ENCODE results near the gene QPCT. TPM values are rescaled to one million over a fixed set of nuclear protein-coding genes. Genes with fewer than 3 reads are reported as not detected.

Gene QPCT
- total RNA-seq, 1 donor = 8.3 TPM

- TF ChIP-seq, protein P1, sequence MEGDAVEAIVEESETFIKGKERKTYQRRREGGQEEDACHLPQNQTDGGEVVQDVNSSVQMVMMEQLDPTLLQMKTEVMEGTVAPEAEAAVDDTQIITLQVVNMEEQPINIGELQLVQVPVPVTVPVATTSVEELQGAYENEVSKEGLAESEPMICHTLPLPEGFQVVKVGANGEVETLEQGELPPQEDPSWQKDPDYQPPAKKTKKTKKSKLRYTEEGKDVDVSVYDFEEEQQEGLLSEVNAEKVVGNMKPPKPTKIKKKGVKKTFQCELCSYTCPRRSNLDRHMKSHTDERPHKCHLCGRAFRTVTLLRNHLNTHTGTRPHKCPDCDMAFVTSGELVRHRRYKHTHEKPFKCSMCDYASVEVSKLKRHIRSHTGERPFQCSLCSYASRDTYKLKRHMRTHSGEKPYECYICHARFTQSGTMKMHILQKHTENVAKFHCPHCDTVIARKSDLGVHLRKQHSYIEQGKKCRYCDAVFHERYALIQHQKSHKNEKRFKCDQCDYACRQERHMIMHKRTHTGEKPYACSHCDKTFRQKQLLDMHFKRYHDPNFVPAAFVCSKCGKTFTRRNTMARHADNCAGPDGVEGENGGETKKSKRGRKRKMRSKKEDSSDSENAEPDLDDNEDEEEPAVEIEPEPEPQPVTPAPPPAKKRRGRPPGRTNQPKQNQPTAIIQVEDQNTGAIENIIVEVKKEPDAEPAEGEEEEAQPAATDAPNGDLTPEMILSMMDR (IDR thresholded peaks at IDR 0.05; ENCODE audit: insufficient read depth, low read length) = no peak
- DNase-seq (ENCODE audit: low read depth) = no peak
- no peak overlapping the region for H3K4me3 ChIP-seq (ENCODE audit: low read depth, low read length)
Measured at GRCh38 chr2:37418956-37419355, 74.5 kb downstream of the QPCT start.

- no peak for DNase-seq (ENCODE audit: low read depth)
- H3K4me3 ChIP-seq (ENCODE audit: low read depth, low read length) = no peak overlapping the region
- TF ChIP-seq, protein P1 (IDR thresholded peaks at IDR 0.05; ENCODE audit: insufficient read depth, low read length) = no peak
Measured at GRCh38 chr2:37421686-37422085, 77.3 kb downstream of the QPCT start.

GRCh38 chr2:37422816-37423215, 78.4 kb downstream of the QPCT start:
- DNase-seq (ENCODE audit: low read depth) = no peak
- TF ChIP-seq, protein P1 (IDR thresholded peaks at IDR 0.05; ENCODE audit: insufficient read depth, low read length) = no peak
- H3K4me3 ChIP-seq (ENCODE audit: low read depth, low read length) = no peak overlapping the region

Small RNA genes lying within 50 kb of the gene (small RNA-seq; reads per million reads assigned to genes)
- not detected for gene RNU6-939P

Other genes with a start within 250 kb of the QPCT start
- 38.8 and 53.8 TPM in 2 replicates for gene EIF2AK2, start 187.7 kb upstream of the QPCT start, total RNA-seq (ENCODE audit: low replicate concordance)
- gene SULT6B1, start 156.0 kb upstream of the QPCT start, total RNA-seq (ENCODE audit: low replicate concordance) = not detected in 2 replicates
- gene CEBPZOS, start 148.1 kb upstream of the QPCT start, total RNA-seq (ENCODE audit: low replicate concordance) = 17.7 and 27.6 TPM in 2 replicates
- gene CEBPZ, start 113.0 kb upstream of the QPCT start, total RNA-seq (ENCODE audit: low replicate concordance) = 64.3 and 104 TPM in 2 replicates
- gene NDUFAF7, start 113.0 kb upstream of the QPCT start, total RNA-seq (ENCODE audit: low replicate concordance) = 11.1 and 37.9 TPM in 2 replicates
- 55.8 and 77.9 TPM in 2 replicates for gene PRKD3, start 19.8 kb upstream of the QPCT start, total RNA-seq (ENCODE audit: low replicate concordance)

Measured in fibroblast of the aortic adventitia (primary cell).